ENCODE data around the gene ADGRB2.

DNA sequence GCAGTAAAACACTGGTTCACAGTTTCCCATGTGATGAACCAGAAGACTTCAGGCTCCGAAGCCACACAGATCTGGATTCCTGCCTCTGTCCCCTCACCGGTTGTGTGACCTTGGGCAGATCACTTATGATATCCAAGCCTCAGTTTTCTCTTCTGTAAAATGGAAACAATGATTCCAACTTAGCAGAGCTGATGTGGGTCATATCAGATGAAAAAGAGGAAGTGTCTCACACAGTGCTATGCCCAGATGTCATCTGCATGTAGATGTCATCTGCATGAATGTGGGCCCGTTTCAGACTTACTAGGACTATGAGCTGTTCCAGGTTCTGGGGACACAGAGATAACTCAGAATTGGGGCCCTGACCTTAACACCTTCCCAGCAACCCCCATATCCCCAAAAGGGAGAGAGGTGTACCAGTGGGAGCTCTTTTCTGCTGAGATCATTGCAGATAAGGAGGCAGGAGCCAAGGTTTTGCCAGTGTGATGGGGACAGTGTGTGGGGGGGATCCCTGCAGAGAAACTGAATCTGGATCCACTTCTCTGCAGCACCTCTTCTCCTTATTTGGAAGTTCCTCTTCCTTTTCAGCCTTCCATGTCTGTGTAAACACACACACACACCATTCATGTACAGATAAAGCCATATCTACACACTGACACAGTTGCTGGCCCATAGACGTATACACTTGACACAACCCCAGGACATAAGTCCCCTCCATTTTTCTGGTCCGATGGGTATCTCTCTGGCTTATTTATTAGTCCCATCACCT lies 5.0 kb upstream of the ADGRB2 start:
- TF ChIP-seq, protein P1, sequence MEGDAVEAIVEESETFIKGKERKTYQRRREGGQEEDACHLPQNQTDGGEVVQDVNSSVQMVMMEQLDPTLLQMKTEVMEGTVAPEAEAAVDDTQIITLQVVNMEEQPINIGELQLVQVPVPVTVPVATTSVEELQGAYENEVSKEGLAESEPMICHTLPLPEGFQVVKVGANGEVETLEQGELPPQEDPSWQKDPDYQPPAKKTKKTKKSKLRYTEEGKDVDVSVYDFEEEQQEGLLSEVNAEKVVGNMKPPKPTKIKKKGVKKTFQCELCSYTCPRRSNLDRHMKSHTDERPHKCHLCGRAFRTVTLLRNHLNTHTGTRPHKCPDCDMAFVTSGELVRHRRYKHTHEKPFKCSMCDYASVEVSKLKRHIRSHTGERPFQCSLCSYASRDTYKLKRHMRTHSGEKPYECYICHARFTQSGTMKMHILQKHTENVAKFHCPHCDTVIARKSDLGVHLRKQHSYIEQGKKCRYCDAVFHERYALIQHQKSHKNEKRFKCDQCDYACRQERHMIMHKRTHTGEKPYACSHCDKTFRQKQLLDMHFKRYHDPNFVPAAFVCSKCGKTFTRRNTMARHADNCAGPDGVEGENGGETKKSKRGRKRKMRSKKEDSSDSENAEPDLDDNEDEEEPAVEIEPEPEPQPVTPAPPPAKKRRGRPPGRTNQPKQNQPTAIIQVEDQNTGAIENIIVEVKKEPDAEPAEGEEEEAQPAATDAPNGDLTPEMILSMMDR (tag by site-specific recombination; IDR thresholded peaks at IDR 0.05) = no peak
- no peak for TF ChIP-seq ZNF133 (tag by site-specific recombination; IDR thresholded peaks at IDR 0.05)
- TF ChIP-seq ZNF121 (tag by site-specific recombination; IDR thresholded peaks at IDR 0.05) = no peak
- TF ChIP-seq SALL2 (tag by site-specific recombination; IDR thresholded peaks at IDR 0.05; ENCODE audit: borderline replicate concordance) = no peak
- TF ChIP-seq ZNF610 (tag by site-specific recombination; IDR thresholded peaks at IDR 0.05; ENCODE audit: borderline replicate concordance) = no peak
- TF ChIP-seq, protein P2, sequence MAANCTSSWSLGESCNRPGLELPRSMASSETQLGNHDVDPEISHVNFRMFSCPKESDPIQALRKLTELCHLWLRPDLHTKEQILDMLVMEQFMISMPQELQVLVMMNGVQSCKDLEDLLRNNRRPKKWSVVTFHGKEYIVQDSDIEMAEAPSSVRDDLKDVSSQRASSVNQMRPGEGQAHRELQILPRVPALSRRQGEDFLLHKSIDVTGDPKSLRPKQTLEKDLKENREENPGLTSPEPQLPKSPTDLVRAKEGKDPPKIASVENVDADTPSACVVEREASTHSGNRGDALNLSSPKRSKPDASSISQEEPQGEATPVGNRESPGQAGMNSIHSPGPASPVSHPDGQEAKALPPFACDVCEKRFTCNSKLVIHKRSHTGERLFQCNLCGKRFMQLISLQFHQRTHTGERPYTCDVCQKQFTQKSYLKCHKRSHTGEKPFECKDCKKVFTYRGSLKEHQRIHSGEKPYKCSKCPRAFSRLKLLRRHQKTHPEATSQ (tag by site-specific recombination; IDR thresholded peaks at IDR 0.05) = no peak
- TF ChIP-seq, protein P3, sequence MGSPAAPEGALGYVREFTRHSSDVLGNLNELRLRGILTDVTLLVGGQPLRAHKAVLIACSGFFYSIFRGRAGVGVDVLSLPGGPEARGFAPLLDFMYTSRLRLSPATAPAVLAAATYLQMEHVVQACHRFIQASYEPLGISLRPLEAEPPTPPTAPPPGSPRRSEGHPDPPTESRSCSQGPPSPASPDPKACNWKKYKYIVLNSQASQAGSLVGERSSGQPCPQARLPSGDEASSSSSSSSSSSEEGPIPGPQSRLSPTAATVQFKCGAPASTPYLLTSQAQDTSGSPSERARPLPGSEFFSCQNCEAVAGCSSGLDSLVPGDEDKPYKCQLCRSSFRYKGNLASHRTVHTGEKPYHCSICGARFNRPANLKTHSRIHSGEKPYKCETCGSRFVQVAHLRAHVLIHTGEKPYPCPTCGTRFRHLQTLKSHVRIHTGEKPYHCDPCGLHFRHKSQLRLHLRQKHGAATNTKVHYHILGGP (tag by site-specific recombination; IDR thresholded peaks at IDR 0.05) = no peak
- TF ChIP-seq, protein P4, sequence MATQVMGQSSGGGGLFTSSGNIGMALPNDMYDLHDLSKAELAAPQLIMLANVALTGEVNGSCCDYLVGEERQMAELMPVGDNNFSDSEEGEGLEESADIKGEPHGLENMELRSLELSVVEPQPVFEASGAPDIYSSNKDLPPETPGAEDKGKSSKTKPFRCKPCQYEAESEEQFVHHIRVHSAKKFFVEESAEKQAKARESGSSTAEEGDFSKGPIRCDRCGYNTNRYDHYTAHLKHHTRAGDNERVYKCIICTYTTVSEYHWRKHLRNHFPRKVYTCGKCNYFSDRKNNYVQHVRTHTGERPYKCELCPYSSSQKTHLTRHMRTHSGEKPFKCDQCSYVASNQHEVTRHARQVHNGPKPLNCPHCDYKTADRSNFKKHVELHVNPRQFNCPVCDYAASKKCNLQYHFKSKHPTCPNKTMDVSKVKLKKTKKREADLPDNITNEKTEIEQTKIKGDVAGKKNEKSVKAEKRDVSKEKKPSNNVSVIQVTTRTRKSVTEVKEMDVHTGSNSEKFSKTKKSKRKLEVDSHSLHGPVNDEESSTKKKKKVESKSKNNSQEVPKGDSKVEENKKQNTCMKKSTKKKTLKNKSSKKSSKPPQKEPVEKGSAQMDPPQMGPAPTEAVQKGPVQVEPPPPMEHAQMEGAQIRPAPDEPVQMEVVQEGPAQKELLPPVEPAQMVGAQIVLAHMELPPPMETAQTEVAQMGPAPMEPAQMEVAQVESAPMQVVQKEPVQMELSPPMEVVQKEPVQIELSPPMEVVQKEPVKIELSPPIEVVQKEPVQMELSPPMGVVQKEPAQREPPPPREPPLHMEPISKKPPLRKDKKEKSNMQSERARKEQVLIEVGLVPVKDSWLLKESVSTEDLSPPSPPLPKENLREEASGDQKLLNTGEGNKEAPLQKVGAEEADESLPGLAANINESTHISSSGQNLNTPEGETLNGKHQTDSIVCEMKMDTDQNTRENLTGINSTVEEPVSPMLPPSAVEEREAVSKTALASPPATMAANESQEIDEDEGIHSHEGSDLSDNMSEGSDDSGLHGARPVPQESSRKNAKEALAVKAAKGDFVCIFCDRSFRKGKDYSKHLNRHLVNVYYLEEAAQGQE (tag by site-specific recombination; IDR thresholded peaks at IDR 0.05) = no peak
- TF ChIP-seq, protein P5, sequence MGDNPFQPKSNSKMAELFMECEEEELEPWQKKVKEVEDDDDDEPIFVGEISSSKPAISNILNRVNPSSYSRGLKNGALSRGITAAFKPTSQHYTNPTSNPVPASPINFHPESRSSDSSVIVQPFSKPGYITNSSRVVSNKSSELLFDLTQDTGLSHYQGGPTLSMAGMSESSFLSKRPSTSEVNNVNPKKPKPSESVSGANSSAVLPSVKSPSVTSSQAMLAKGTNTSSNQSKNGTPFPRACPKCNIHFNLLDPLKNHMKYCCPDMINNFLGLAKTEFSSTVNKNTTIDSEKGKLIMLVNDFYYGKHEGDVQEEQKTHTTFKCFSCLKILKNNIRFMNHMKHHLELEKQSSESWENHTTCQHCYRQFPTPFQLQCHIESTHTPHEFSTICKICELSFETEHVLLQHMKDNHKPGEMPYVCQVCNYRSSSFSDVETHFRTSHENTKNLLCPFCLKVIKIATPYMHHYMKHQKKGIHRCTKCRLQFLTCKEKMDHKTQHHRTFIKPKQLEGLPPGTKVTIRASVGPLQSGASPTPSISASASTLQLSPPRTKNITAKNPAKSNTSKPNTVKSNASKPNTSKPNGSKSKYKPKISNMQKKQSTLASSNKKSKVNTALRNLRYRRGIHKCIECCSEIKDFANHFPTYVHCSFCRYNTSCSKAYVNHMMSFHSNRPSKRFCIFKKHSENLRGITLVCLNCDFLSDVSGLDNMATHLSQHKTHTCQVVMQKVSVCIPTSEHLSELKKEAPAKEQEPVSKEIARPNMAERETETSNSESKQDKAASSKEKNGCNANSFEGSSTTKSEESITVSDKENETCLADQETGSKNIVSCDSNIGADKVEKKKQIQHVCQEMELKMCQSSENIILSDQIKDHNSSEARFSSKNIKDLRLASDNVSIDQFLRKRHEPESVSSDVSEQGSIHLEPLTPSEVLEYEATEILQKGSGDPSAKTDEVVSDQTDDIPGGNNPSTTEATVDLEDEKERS (tag by site-specific recombination; IDR thresholded peaks at IDR 0.05) = no peak
